Stimulated activated CD4-positive, alpha-beta T cell treated with anti-CD3 and anti-CD28 coated beads, Interleukin-15, amount 100 ng/mL, for 24 hours (primary cell): ENCODE measurements around the gene CMSS1.
"Not testable (repeated sequence)": the region's sequence is repeated elsewhere in the genome, so short reads cannot be mapped to it uniquely, and the experiment has no call there.

Source experiments
- DNase-seq: peaks from one replicate; pipeline ENCODE4 v3.0.0-alpha.2; 2020

The CMSS1 gene

DNA sequence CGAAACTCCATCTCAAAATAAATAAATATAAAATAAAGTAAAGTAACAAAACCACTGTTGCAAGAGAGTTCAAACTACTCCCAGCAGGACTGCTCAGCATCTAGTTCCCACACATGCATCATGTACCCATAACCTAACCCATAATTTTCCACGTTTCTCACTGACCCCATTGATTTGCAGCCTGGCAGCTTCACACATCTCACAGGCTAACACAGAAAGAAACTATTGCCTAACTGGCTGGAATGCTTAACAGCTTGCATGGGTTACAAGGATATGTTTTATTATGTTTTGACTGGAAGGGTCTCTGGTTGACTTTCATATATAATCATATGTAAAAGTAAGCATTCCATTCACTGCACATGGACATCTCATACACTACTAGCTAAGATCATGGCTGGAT, 387.5 kb downstream of the CMSS1 start:
- no peak for DNase-seq

DNA sequence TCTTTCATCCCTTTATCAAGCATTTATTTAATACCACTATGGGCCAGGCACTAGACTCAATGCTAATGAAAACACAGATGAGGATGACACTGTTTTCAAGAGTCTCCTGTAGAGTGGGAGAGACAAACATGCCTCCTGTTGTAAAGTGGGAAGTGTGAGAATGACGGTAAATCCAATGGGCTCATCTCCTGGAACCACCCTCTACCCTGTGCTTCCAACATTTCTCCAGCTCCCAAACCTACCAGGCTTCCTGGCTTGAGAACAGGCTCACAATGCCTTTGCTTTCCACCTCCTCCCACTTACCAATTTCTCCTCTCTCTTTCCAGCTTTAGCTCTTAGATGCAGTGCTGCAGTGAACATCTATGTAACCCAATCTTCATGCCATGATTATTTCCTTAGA, 389.0 kb downstream of the CMSS1 start:
- DNase-seq, result no peak

DNA sequence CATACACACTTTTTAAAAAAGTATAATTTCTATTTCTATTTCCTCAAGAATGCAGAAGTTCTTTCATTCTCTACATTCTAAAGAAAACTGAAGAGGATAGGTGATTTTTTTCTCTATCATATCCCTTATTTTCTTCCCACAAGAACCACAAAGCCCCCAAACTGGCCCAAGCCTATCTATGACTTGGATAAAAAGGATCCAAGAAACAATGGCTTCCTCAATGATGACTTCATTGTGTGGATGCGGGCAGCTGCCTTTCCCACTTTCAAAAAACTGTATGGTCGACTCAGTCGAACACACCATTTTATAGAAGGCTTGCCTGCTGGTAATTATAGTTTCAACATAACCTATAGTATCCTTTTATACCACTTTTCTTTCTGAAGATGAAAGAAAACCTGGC, 390.2 kb downstream of the CMSS1 start:
- no peak for DNase-seq

DNA sequence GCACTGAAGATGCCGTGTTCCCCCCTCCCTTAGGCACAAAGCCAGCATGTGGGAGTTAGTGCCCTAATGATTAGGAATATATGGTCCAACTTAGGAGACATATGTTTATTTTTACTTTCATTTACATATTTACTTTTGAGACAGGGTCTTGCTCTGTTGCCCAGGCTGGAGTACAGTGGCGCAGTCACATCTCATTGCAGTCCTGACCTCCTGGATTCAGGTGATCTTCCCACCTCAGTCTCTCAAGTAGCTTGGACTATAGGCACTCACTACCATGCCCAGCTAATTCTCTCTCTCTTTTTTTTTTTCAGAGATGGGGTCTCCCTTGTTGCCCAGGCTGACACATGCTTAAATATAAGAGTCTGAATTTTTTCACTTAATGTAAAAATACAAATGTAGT, 391.5 kb downstream of the CMSS1 start:
- no peak for DNase-seq

DNA sequence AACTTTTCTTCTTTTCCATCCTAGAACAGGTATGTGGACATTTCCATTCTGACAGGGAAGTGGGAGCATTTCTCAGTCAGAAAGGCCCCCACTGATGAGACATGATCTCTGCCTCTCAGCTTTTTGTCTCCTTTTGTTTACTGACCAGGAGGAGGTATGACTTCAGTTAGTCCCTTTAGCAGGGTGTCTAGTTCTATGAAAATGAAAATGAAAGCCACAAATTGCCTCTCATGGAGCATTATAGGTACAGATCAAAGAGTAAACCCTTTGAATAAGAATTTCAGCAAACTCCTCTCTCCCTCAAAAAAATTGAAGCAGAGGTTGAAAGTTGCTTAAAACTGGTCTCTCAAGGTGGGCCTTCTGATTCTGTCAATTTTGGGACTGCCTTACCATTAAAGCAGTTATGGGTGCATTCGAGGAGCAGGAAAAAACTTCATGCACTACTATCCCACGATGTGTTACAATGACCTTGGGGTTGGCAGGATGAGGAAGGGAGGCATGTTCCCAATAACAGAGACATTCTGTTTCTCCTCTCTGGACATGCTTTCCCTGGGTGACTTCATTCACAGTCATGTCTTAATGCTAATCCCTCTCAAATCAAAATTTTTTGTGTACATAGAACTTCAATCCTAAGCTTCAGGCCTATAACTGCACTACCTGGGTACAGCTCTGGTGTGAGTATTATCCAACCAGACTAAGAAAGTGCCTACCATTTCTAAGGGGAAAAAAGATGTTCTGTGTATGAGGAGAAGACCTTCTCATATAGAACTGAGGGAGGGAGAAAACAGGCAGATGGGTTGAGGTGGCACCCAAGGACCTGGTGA, 392.5 kb downstream of the CMSS1 start:
- DNase-seq, result no peak

DNA sequence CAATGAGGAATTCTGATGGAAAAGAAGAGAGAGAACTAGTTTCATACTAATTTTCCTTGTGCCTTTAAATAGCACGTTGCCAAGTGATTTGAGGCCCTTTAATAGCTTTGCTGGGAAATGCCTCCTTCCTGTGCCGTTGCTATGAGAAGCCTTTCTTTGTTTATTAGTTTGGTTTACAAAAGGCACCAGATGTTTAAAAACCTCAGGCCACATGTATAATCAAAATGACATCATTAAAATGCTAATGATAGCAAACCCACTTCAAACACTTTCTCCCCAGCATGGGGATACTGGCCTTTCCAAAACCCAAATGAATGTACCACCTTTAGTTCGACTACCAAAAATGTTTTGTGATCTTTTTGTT, 393.1 kb downstream of the CMSS1 start:
- no peak for DNase-seq

DNA sequence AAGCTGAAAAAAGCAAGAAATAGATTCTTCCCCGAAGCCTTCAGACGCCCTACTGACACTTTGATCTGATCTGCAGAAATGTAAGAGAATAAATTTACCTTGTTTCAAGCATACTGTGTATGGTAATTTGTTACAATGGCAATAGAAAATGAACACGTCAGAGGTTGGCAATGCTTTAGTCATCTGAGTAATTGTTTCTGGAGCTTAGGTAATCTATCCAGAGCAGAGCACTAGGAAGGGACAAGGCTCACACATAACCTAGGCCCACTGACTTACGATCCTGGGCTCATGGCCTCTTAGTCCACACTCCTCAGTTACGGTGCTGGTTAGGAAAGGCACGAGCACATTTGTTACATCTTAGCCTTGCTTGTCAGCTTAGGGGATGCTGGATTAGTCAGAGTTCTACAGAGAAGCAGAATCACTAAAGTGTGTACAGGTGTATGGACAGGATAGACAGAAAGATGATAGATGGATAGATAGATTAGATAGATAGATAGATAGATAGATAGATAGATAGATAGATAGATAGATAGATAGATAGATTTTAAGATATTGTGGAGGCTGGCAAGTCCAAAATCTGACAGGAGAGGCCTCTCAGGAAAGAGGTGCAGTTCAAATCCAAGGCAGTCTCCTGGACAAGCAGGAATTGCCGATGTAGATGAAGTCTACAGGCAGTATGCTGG, 396.4 kb downstream of the CMSS1 start:
- DNase-seq, result no peak

DNA sequence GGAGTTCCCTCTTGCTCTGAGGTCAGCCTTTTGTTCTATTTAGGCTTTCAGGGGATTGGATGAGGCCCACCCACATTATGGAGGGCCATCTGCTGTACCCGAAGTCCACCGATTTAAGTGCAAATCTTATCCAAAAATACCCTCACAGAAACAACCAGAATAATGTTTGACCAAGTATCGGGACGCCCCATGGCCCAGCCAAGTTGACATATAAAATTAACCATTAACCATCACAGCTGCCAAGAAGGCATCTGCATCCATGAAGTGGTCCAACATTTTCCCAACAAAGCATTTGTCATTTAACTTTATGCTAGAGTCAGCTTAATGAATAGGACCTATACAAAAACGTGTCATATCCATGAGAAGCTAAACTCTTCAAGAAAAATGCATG, 396.9 kb downstream of the CMSS1 start:
- DNase-seq, result no peak

DNA sequence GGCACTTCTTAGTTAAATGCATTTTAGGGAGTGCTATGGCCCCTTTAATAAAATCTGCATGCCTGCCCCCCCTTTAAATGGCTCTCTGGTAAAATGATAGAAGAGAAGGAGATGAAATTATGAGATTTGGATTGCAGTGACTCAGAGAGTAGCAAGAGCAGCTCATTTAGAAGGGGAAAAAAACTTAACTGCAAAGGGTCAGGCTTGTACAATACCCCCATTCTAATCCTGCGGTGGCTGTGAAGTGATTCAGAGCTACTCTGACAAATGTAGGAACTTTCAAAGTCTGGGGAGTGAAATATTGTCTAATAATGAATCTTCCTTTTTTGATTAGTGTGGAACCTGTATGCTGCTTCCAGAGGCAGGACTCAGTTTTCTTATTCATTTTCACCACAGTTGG, 399.1 kb downstream of the CMSS1 start:
- no peak for DNase-seq

DNA sequence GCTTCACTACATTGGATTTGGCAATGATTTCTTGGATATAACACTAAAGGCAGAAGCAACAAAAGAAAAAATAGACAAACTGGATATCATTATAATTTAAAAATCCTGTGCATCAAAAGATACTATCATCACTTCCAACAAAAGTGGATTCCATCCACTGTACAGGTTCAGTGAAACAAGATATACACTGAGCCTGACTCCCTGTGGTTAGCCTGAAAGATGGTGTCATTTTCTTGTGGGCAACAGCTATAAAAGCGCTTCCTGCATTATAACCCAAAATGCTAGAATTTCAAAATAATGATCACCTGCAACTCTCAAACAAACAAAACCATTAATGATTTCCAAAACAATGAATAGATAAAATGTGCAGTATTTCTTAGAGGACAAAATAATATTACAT, 403.5 kb downstream of the CMSS1 start:
- DNase-seq, result no peak

DNA sequence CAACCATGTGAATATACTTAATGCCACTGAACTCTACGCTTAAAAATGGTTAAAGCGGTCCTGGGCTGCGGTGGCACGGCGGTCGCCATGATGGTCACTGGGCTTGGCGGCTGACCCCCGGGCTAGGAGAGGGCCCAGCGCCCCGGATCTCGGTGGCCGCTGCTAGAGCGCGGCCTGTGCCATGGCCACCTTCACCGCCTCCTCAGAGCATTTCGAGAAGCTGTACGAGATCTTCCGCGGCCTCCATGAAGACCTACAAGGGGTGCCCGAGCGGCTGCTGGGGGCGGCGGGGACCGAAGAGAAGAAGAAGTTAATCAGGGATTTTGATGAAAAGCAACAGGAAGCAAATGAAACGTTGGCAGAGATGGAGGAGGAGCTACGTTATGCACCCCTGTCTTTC, 407.5 kb downstream of the CMSS1 start:
- no peak for DNase-seq

DNA sequence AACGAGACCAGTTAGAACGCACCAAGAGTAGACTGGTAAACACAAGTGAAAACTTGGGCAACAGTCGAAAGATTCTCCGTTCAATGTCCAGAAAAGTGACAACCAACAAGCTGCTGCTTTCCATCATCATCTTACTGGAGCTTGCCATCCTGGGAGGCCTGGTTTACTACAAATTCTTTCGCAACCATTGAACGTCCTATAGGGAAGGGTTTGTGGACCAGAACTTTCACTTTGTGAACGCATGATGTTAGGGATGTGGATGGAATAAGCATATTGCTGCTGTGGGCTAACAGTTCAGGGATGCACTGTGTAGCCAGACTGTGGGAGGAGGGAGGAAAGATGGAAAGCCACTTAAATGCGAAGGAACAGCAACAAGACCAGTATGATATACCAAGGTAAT, 408.2 kb downstream of the CMSS1 start:
- DNase-seq, result no peak

DNA sequence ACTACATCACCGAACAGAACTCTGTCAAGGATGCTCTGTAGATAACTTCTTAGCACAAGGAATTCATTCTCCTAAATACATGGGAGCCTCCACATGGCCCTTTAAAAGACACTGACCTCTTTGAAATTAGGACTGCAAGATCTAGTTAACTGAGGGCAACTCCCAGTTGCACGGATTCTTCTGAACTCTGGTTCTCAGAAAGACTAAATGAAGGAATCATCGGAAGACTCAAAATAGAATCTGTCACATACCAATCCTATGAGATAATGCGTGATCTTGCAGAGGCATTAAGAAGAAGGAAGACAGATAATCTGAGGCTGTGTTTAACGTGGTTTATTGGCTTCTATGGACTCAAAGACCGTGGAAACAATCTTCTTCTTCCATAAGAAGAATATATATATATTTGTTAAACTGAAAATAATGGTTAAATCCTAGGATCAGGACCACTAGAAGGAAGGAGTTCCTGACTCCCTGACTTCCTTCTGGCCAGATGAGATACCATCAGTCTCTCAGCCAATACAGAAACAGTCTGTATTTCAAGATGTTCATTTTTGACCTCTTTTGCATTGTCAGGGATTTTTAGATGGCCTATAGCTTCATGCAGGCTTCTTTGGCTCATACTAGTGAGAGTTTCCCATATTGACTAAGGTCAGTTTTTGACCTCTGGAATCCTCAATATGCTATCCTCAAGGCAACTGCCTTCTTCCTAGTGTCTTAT, 409.2 kb downstream of the CMSS1 start:
- no peak for DNase-seq

DNA sequence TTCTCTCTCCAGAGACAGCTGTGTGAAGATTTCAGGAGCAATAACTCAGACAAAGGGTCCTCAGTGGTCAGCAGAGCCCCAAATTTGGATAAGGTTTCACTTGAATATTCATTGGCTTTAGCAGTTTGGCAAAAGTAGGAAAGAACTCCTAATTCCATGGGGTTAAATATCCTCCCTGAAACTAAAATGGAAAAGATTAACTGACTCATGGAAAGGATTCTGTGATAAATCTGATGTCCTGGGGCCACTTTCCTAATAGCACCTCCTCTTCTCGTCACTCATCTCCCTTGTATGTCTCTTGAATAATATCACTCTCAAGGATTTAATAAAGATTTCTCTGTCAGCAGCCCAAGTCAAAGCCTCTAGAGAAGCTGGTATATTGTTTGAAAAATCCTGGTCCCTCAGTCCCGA, 409.9 kb downstream of the CMSS1 start:
- DNase-seq, result no peak

DNA sequence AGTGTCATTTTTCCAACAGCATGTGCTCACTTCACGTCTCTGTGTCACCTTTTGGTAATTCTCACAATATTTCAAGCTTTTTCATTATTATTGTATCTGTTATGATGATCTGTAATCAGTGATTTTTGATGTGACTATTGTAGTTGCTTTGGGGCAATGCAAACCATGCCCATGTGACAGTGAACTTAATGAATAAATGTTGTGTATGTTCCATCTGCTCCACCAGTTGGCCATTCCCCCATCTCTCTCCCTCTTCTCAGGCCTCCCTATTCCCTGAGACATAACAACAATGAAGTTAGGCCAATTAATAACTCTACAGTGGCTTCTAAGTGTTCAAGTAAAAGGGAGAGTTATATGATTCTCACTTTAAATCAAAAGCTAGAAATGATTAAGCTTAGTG, 410.6 kb downstream of the CMSS1 start:
- DNase-seq, result no peak

DNA sequence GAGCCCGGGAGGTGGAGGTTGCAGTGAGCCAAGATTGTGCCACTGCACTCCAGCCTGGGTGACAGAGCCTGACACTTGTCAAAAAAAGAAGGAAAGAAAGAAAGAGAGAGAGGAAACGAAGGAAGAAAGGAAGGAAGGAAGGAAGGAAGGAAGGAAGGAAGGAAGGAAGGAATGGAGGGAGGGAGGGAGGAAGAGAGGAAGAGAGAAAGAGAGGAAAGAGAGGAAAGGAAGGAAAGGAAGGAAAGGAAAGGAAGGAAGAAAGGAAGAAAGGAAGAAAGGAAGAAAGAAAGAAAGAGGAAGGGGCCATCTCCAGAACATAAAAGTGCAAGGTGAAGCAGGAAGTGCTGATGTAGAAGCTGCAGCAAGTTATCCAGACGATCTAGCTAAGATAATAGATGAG, 411.5 kb downstream of the CMSS1 start:
- not testable (repeated sequence) for DNase-seq

DNA sequence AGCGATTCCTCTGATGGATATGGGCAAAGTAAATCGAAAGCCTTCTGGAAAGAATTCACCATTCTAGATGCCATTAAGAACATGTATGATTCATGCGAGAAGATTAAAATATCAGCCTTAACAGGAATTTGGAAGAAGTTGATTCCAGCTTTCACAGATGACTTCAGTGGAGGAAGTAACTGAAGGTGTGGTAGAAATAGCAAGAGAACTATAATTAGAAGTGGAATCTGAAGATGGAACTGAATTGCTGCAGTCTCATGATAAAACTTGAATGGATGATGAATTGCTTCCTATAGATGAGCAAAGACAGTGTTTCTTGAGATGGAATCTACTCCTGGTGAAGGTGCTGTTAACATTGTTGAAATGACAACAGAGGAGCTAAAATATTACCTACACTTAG, 413.0 kb downstream of the CMSS1 start:
- no peak for DNase-seq
